ENCODE data around the gene TLDC2. TPM values are rescaled to one million over a fixed set of nuclear protein-coding genes. Genes with fewer than 3 reads are reported as not detected.

The TLDC2 gene
- total RNA-seq, 4 donors from 2014 or later: 0.27 to 3.7 (median 0.27) TPM; not detected in 1

DNA sequence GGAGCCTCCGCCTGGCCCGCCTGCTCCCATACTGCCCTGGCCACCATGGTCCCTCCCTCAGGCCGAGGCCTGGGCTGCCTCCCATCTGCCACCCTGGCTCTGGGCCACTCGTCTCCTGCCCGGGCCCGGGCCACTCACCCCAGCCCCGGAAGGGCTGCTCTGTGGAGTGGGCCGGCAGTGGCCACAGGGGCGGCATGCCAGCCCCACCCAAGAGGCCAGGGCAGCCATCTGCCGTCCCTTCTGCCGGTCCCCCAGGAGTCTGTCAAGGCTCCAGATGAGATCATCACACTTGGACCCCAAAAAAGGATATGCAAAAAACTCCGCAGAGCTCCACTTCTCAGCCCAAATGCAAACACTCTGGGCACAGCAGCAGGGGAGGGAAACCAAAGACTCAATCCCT lies 23.8 kb upstream of the TLDC2 start:
- ATAC-seq: no peak
- no peaks in the 10 kb centered on the region for H3K36me3 ChIP-seq
- H3K4me1 ChIP-seq: peaks cover 23 to 91% (median 58%) of the 10 kb centered on the region in 3 donors
- WGBS, 2 donors (ENCODE audit: low coverage in 1 of 2): no CpG with 5 or more reads among the region's 12 CpGs
- no peaks in the 10 kb centered on the region for H3K27me3 ChIP-seq
- TF ChIP-seq POLR2A (IDR thresholded peaks at IDR 0.05) (peak in 1 of 2 donors; percentile 11), CTCF (IDR thresholded peaks at IDR 0.05) (no peak), POLR2AphosphoS5 (IDR thresholded peaks at IDR 0.05) (no peak), EP300 (IDR thresholded peaks at IDR 0.05) (no peak)
- no peaks in the 10 kb centered on the region for H3K9me3 ChIP-seq
- H3K4me3 ChIP-seq: peak overlapping the region in 1 of 2 donors; percentile 31
- peak overlapping the region; percentile 68 to 96 (median 90) for H3K27ac ChIP-seq

DNA sequence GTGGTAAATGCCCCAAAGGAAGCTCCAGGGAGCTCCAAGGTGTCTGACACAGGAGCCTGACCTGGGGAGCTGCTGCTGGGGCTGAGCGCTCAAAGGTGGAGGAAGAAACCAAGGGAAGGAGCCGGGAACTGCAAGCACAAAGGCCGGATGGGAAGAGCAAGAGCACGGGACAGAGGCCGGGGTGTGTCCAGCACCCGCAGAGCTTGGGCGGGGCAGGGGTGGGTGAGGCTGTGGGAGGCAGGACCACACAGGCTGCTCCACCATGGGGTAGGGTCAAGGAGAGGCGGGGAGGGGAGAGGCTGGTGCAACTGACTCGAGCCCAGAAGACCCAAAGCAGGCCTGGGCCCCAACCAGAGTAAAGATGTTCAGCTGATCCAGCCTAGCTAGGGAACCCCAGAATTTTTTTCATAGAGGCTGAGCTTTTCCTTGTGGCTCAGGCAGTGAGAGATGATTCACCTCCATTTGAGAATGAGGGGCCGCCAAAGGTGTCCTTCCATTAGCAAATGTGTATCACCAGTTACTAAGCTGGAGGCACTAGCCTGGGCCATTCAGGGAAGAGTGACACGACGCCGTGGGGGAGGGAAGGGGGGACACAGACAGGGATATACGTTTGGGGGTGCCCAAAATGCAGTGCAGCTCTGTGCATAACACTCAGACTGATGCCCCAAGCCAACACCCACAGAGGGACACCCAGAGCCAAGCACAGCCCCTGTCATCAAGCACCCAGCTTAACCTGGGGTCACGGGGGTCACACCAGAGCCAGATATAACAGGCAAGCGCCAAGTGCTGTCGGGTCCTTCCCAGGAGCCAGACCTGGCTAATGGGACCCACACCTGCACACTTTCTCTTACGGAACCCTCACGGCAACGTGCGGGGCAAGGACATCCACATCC lies 21.3 kb upstream of the TLDC2 start:
- 35 to 70% methylated on average over 2 to 7 of the region's 21 CpGs for WGBS, 2 donors (ENCODE audit: low coverage in 1 of 2)
- no peak for TF ChIP-seq EP300 (IDR thresholded peaks at IDR 0.05)
- Histone ChIP-seq H3K27ac (peak overlapping the region in 3 of 4 donors; percentile 91 to 98 (median 96)), H3K4me3 (no peak overlapping the region), H3K4me1 (peaks cover 13 to 89% (median 59%) of the 10 kb centered on the region in 3 donors), H3K9me3 (no peaks in the 10 kb centered on the region), H3K27me3 (no peaks in the 10 kb centered on the region), H3K36me3 (no peaks in the 10 kb centered on the region)
- no peak for ATAC-seq

DNA sequence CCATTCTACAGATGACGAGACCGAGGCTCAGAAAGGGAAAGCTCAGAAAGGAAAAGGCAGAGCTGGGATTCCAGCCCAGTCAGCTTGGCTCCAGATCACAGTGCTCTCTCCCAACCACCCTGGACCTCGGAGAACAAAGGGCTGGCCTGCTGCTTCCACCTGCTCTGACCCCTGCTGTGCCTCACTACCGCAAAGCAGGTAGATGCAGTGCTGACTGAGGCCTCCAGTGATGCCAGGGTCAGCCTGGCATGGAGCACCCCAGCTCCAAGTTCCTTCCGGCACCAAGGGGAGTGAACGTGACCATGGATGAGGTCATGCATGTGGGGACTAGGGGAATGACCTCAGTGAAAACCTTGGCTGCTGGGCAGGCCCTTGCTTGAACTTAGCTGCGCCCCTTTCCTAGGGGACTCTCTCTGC lies 20.7 kb upstream of the TLDC2 start:
- Histone ChIP-seq H3K9me3 (no peaks in the 10 kb centered on the region), H3K27me3 (no peaks in the 10 kb centered on the region), H3K27ac (peak overlapping the region in 3 of 4 donors; percentile 91 to 98 (median 96)), H3K4me1 (peaks cover 13 to 89% (median 65%) of the 10 kb centered on the region in 3 donors), H3K4me3 (no peak overlapping the region), H3K36me3 (no peaks in the 10 kb centered on the region)
- TF ChIP-seq CTCF (IDR thresholded peaks at IDR 0.05) (no peak), EP300 (IDR thresholded peaks at IDR 0.05) (no peak), POLR2A (IDR thresholded peaks at IDR 0.05) (no peak)
- ATAC-seq: peak; percentile 26
- 80% methylated on average over 1 of the region's 7 CpGs; no CpG with 5 or more reads in 1 of the 2 donors for WGBS, 2 donors (ENCODE audit: low coverage in 1 of 2)

DNA sequence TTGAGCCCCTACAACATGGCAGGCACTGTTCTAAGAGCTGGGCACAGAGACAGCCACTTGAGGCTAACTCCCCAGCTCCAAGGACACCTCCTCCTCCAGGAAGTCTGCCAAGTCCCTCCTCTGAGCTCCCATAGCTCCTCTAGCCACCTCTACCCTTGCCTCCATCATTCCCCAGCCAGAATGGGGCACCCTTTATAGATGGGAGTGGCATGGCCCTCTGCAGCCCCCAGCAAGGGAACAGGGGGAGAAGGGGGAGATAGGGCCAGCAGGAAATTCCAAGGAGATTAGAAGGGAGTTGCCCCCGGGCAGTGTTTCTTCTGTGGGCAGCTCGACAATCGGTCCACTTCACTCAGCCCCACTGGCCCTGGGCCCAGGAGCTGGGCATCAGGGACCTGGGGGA lies 19.7 kb upstream of the TLDC2 start:
- Histone ChIP-seq H3K4me1 (peaks cover 13 to 98% (median 73%) of the 10 kb centered on the region in 3 donors), H3K4me3 (no peak overlapping the region), H3K36me3 (no peaks in the 10 kb centered on the region), H3K27ac (peak overlapping the region in 3 of 4 donors; percentile 91 to 98 (median 96)), H3K9me3 (no peaks in the 10 kb centered on the region), H3K27me3 (no peaks in the 10 kb centered on the region)
- WGBS, 2 donors (ENCODE audit: low coverage in 1 of 2): 27% methylated on average over 3 of the region's 3 CpGs; no CpG with 5 or more reads in 1 of the 2 donors
- ATAC-seq: no peak
- TF ChIP-seq CTCF (IDR thresholded peaks at IDR 0.05) (no peak), EP300 (IDR thresholded peaks at IDR 0.05) (no peak), POLR2A (IDR thresholded peaks at IDR 0.05) (no peak), POLR2AphosphoS5 (IDR thresholded peaks at IDR 0.05) (no peak)

GRCh38 chr20:36856691-36857635 lies 19.0 kb upstream of the TLDC2 start:
- no peak overlapping the region for H3K4me3 ChIP-seq
- TF ChIP-seq POLR2A (IDR thresholded peaks at IDR 0.05) (no peak), EP300 (IDR thresholded peaks at IDR 0.05) (no peak), CTCF (IDR thresholded peaks at IDR 0.05) (no peak), POLR2AphosphoS5 (IDR thresholded peaks at IDR 0.05) (peak; percentile 38)
- peaks cover 13 to 98% (median 76%) of the 10 kb centered on the region in 3 donors for H3K4me1 ChIP-seq

More at GRCh38 chr20:36856691-36857635, 19.0 kb upstream of the TLDC2 start:
- Histone ChIP-seq H3K27me3 (no peaks in the 10 kb centered on the region), H3K27ac (peak overlapping the region in 3 of 4 donors; percentile 91 to 98 (median 96)), H3K36me3 (no peaks in the 10 kb centered on the region), H3K9me3 (no peaks in the 10 kb centered on the region)
- ATAC-seq: no peak
- 40 to 49% methylated on average over 8 to 11 of the region's 17 CpGs for WGBS, 2 donors (ENCODE audit: low coverage in 1 of 2)
